ENCODE data around the gene TMCC1. TPM values are rescaled to one million over a fixed set of nuclear protein-coding genes. Genes with fewer than 3 reads are reported as not detected.
A peak's percentile ranks its signal among the peaks of the same experiment; 100 is the strongest.
"Not testable (repeated sequence)": the region's sequence is repeated elsewhere in the genome, so short reads cannot be mapped to it uniquely, and the experiment has no call there.

Gene TMCC1
- total RNA-seq, 2 donors from 2014 or later = 27.1 to 29.3 TPM

- peak in 1 of 3 donors; percentile 4 for DNase-seq
- no peak overlapping the region for H3K27ac Mint-ChIP-seq
Measured at GRCh38 chr3:129617381-129618185, 275.9 kb downstream of the TMCC1 start.

GRCh38 chr3:129616713-129617112 lies 276.8 kb downstream of the TMCC1 start:
- H3K36me3 Mint-ChIP-seq (ENCODE audit: low read depth) = no peaks in the 10 kb centered on the region
- H3K9me3 ChIP-seq (ENCODE audit: control insufficient read depth, low read length, poor library complexity, severe bottlenecking) = no peaks in the 10 kb centered on the region
- peaks cover 12% of the 10 kb centered on the region for H3K4me1 Mint-ChIP-seq
- ATAC-seq (no peak), DNase-seq (no peak)
- no peak overlapping the region for H3K27ac Mint-ChIP-seq
- H3K4me3 Mint-ChIP-seq = no peak overlapping the region
- no peaks in the 10 kb centered on the region for H3K27me3 Mint-ChIP-seq

More at GRCh38 chr3:129617381-129618185, 275.9 kb downstream of the TMCC1 start:
- no peaks in the 10 kb centered on the region for H3K36me3 Mint-ChIP-seq (ENCODE audit: low read depth)
- H3K4me3 Mint-ChIP-seq = no peak overlapping the region
- H3K4me1 Mint-ChIP-seq = peaks cover 12% of the 10 kb centered on the region
- H3K27me3 Mint-ChIP-seq = no peaks in the 10 kb centered on the region
- ATAC-seq = no peak
- H3K9me3 ChIP-seq (ENCODE audit: control insufficient read depth, low read length, poor library complexity, severe bottlenecking) = no peaks in the 10 kb centered on the region

- ATAC-seq = no peak
- H3K4me1 Mint-ChIP-seq = peaks cover 12% of the 10 kb centered on the region
- peak in 1 of 3 donors; percentile 6 for DNase-seq
- no peak overlapping the region for H3K27ac Mint-ChIP-seq
- H3K27me3 Mint-ChIP-seq = no peaks in the 10 kb centered on the region
- no peak overlapping the region for H3K4me3 Mint-ChIP-seq
- H3K36me3 Mint-ChIP-seq (ENCODE audit: low read depth) = no peaks in the 10 kb centered on the region
- no peaks in the 10 kb centered on the region for H3K9me3 ChIP-seq (ENCODE audit: control insufficient read depth, low read length, poor library complexity, severe bottlenecking)
Measured at GRCh38 chr3:129616291-129616690, 277.2 kb downstream of the TMCC1 start.

DNA sequence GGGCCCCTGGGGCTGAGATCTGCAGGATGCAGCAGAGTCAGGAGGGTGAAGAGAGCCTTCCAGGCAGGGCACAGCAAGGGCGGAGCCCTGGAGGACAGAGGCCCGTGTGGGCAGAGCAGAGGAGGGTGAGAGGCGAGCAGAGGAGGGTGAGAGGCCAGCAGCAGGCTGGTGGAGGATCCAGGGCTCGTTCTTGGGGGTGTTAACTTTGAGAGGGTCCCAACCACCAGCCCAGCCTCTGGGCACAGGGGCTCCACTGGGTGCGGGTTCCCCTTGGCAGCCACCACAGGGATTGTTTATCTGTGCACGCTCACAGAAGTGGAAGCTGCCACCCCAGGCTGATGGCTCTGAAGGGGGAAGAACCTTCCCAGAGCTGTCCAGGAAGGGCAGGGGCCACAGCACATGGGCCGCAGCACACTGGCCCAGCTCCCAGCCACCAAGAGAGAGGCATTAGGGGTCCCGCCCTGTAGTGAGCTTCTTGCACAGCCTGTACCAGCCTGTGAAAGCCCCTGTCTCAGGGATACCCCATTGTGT lies 277.7 kb downstream of the TMCC1 start:
- DNase-seq (no peak), ATAC-seq (no peak)
- Mint-ChIP-seq H3K36me3 (ENCODE audit: low read depth) (no peaks in the 10 kb centered on the region), H3K4me1 (peaks cover 12% of the 10 kb centered on the region), H3K27ac (no peak overlapping the region), H3K27me3 (no peaks in the 10 kb centered on the region), H3K4me3 (no peak overlapping the region)
- no peaks in the 10 kb centered on the region for H3K9me3 ChIP-seq (ENCODE audit: control insufficient read depth, low read length, poor library complexity, severe bottlenecking)

- no peaks in the 10 kb centered on the region for H3K27me3 Mint-ChIP-seq
- H3K4me1 Mint-ChIP-seq = peaks cover 12% of the 10 kb centered on the region
- H3K9me3 ChIP-seq (ENCODE audit: control insufficient read depth, low read length, poor library complexity, severe bottlenecking) = no peaks in the 10 kb centered on the region
- H3K27ac Mint-ChIP-seq = no peak overlapping the region
- H3K36me3 Mint-ChIP-seq (ENCODE audit: low read depth) = no peaks in the 10 kb centered on the region
- ATAC-seq (no peak), DNase-seq (no peak)
- H3K4me3 Mint-ChIP-seq = no peak overlapping the region
Measured at GRCh38 chr3:129614927-129615363, 278.6 kb downstream of the TMCC1 start.

DNA sequence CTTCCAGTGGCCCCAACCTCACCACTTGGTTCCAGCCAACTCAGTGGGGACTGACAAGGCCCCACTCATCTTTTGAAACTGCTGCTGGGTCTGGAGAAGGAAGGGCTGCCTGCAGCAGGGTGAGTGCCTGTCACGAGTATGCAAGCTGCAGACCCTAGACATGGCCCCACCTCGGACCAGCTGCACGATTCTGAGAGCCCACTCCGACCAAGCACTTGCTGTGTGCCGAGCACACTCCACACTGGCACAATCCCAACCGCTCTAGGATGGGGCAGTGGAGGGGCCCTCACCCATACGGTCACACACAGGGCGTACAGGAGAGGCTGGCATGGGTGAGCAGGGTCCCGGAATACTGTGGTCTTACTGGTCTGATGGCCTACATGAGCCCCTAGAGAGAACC lies 279.1 kb downstream of the TMCC1 start:
- DNase-seq = no peak
- H3K27ac Mint-ChIP-seq = no peak overlapping the region
- peaks cover 12% of the 10 kb centered on the region for H3K4me1 Mint-ChIP-seq
- no peak overlapping the region for H3K4me3 Mint-ChIP-seq
- ATAC-seq = no peak
- no peaks in the 10 kb centered on the region for H3K9me3 ChIP-seq (ENCODE audit: control insufficient read depth, low read length, poor library complexity, severe bottlenecking)
- H3K36me3 Mint-ChIP-seq (ENCODE audit: low read depth) = no peaks in the 10 kb centered on the region
- H3K27me3 Mint-ChIP-seq = no peaks in the 10 kb centered on the region

- ATAC-seq = no peak
- DNase-seq = no peak
- no peaks in the 10 kb centered on the region for H3K9me3 ChIP-seq (ENCODE audit: control insufficient read depth, low read length, poor library complexity, severe bottlenecking)
- no peaks in the 10 kb centered on the region for H3K27me3 Mint-ChIP-seq
- no peak overlapping the region for H3K4me3 Mint-ChIP-seq
- H3K36me3 Mint-ChIP-seq (ENCODE audit: low read depth) = no peaks in the 10 kb centered on the region
- no peak overlapping the region for H3K27ac Mint-ChIP-seq
- peaks cover 12% of the 10 kb centered on the region for H3K4me1 Mint-ChIP-seq
Measured at GRCh38 chr3:129613367-129613740, 280.2 kb downstream of the TMCC1 start.

- Mint-ChIP-seq H3K27ac (no peak overlapping the region), H3K4me3 (no peak overlapping the region), H3K27me3 (no peaks in the 10 kb centered on the region), H3K36me3 (ENCODE audit: low read depth) (no peaks in the 10 kb centered on the region), H3K4me1 (peaks cover 13% of the 10 kb centered on the region)
- no peaks in the 10 kb centered on the region for H3K9me3 ChIP-seq (ENCODE audit: control insufficient read depth, low read length, poor library complexity, severe bottlenecking)
- ATAC-seq = no peak
- DNase-seq = no peak
Measured at GRCh38 chr3:129612534-129613366, 280.8 kb downstream of the TMCC1 start.

GRCh38 chr3:129611812-129612533 lies 281.5 kb downstream of the TMCC1 start:
- peaks cover 18% of the 10 kb centered on the region for H3K4me1 Mint-ChIP-seq
- H3K27me3 Mint-ChIP-seq = no peaks in the 10 kb centered on the region
- H3K36me3 Mint-ChIP-seq (ENCODE audit: low read depth) = peaks cover under 1% of the 10 kb centered on the region
- no peak for DNase-seq
- no peaks in the 10 kb centered on the region for H3K9me3 ChIP-seq (ENCODE audit: control insufficient read depth, low read length, poor library complexity, severe bottlenecking)
- no peak overlapping the region for H3K4me3 Mint-ChIP-seq
- no peak for ATAC-seq
- no peak overlapping the region for H3K27ac Mint-ChIP-seq

DNA sequence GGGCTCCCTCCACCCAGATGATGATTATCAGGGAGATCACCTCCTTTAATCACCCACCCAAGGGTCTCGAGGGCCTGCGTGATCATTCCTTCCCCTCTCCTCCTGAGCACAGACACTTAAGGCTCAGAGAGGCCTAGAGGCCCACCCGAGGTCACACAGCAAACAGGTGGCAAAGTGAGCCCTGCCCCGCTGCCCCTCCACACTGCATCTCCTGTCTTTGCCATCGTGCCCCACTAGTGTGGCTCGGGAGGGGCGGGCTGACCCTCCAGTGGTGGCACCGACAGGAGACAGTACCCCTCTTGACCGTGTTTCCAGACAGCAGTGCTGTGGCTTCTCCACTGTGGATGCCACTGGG lies 282.1 kb downstream of the TMCC1 start:
- no peak overlapping the region for H3K4me3 Mint-ChIP-seq
- H3K36me3 Mint-ChIP-seq (ENCODE audit: low read depth) = peaks cover 3% of the 10 kb centered on the region
- DNase-seq (no peak), ATAC-seq (no peak)
- H3K27ac Mint-ChIP-seq = no peak overlapping the region
- no peaks in the 10 kb centered on the region for H3K9me3 ChIP-seq (ENCODE audit: control insufficient read depth, low read length, poor library complexity, severe bottlenecking)
- peaks cover 20% of the 10 kb centered on the region for H3K4me1 Mint-ChIP-seq
- no peaks in the 10 kb centered on the region for H3K27me3 Mint-ChIP-seq

DNA sequence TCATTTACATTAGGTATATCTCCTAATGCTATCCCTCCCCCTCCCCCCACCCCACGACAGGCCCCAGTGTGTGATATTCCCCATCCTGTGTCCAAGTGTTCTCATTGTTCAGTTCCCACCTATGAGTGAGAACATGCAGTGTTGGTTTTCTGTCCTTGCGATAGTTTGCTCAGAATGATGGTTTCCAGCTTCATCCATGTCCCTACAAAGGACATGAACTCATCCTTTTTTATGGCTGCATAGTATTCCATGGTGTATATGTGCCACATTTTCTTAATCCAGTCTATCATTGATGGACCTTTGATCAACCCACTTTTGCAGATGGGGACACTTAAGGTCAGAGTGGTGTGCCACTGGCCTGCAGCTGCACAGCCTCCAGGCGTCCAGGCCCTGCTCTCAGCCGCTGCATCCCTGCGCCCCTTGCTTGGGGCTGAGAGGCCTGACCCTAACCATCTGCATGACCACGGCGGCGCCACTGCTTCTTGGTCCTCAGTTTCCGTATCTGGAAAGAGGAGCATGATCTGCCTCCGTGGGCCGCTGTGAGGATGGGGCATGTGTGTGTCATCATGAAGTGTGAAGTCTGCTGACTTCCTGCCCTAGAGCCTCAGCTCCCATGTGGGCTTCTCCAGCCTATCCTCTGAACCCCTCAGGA lies 282.6 kb downstream of the TMCC1 start:
- peaks cover 20% of the 10 kb centered on the region for H3K4me1 Mint-ChIP-seq
- not testable (repeated sequence) for ATAC-seq; H3K4me3 Mint-ChIP-seq; H3K9me3 ChIP-seq (ENCODE audit: control insufficient read depth, low read length, poor library complexity, severe bottlenecking); H3K27me3 Mint-ChIP-seq; DNase-seq; H3K27ac Mint-ChIP-seq; H3K36me3 Mint-ChIP-seq (ENCODE audit: low read depth)

GRCh38 chr3:129610276-129610675 lies 283.2 kb downstream of the TMCC1 start:
- no peak for ATAC-seq
- peaks cover 5% of the 10 kb centered on the region for H3K36me3 Mint-ChIP-seq (ENCODE audit: low read depth)

More at GRCh38 chr3:129610276-129610675, 283.2 kb downstream of the TMCC1 start:
- H3K9me3 ChIP-seq (ENCODE audit: control insufficient read depth, low read length, poor library complexity, severe bottlenecking) = no peaks in the 10 kb centered on the region
- H3K4me3 Mint-ChIP-seq = no peak overlapping the region
- H3K27me3 Mint-ChIP-seq = no peaks in the 10 kb centered on the region
- peak overlapping the region; percentile 60 for H3K27ac Mint-ChIP-seq
- H3K4me1 Mint-ChIP-seq = peaks cover 21% of the 10 kb centered on the region
- DNase-seq = no peak

Measured in T-helper 17 cell (primary cell).